Sigmoid colon (tissue), 7 donors: ENCODE results near the gene FGF8. TPM values are rescaled to one million over a fixed set of nuclear protein-coding genes. Genes with fewer than 3 reads are reported as not detected.
A peak's percentile ranks its signal among the peaks of the same experiment; 100 is the strongest.

Source experiments
- DNase-seq: peaks from one replicate; pipeline ENCODE4 v3.0.0-alpha.2; 2019
- H3K27ac ChIP-seq, 4 donors: fragments of 200-600 bp; sonication (generic); one replicate each; pipeline ENCODE4 v1.5.1; 2016 to 2019; ENCODE audit warnings: mild to moderate bottlenecking in 1 of 4
- H3K27me3 ChIP-seq, 3 donors: fragments of 200-600 bp; sonication (generic); one replicate each; pipeline ENCODE4 v1.5.1; 2019; ENCODE audit warnings: mild to moderate bottlenecking in 1 of 3
- H3K36me3 ChIP-seq, 4 donors: fragments of 200-600 bp; sonication (generic); one replicate each; pipeline ENCODE4 v1.5.1; 2016 to 2019
- H3K4me1 ChIP-seq, 4 donors: fragments of 200-600 bp; sonication (generic); one replicate each; pipeline ENCODE4 v1.5.1; 2017 to 2019
- H3K4me3 ChIP-seq, 4 donors: fragments of 200-600 bp; sonication (generic); one replicate each; pipeline ENCODE4 v1.5.1; 2017 to 2019; ENCODE audit warnings: mild to moderate bottlenecking in 2 of 4, moderate library complexity in 1 of 4
- H3K9me3 ChIP-seq, 4 donors: fragments of 200-600 bp in 3 of 4; sonication (generic) in 3 of 4; one replicate each; pipeline versions ENCODE4 v1.5.1 to v1.6.1; 2013 to 2019
- EP300 ChIP-seq, 4 donors: sonication (generic); formaldehyde crosslinking; IDR thresholded peaks; one replicate each; pipeline ENCODE4 v1.6.1; 2017; ENCODE audit warnings: antibody characterized with exemption in 4 of 4
- POLR2A ChIP-seq, 2 donors: fragments of 450-650 bp; IDR thresholded peaks; one replicate each; pipeline ENCODE4 v1.6.1; 2016; ENCODE audit warnings: antibody characterized with exemption in 2 of 2, mild to moderate bottlenecking in 2 of 2, moderate library complexity in 2 of 2
- POLR2AphosphoS5 ChIP-seq, 4 donors: sonication (generic); formaldehyde crosslinking; IDR thresholded peaks; one replicate each; pipeline ENCODE4 v1.6.1; 2017; ENCODE audit warnings: antibody characterized with exemption in 4 of 4
- WGBS, 2 donors: extraction: QIAGEN DNeasy Blood & Tissue Kit; methylation state at CpG; one replicate each; pipeline ENCODE4 v1.1.7; 2013; 5-methylcytosine and 5-hydroxymethylcytosine counted together
- intact Hi-C: fragments of 100-400 bp; cut with DNase I; formaldehyde crosslinking; loops from one replicate; pipeline ENCODE4 v1.15.1; 2023
- polyA plus RNA-seq, 3 donors: library from polyadenylated mRNA; stranded (reverse); fragments of 200-250 nt; gene quantifications; one replicate each; pipeline ENCODE4 v1.2.3, GENCODE V29; 2013
- total RNA-seq, 4 donors: library from RNA; depleted of rRNA; stranded (reverse); fragments of >200 nt; gene quantifications; one replicate each; pipeline ENCODE4 v1.1.0, GENCODE V29; 2016
- TF ChIP-seq, protein P1 (sequence below), 4 experiments: fragments of 450-650 bp in 3 of 4; fragments of 200-600 bp in 1 of 4; IDR thresholded peaks; one replicate each; pipeline ENCODE4 v1.5.1; 2016 to 2019; ENCODE audit warnings: antibody characterized with exemption in 4 of 4, mild to moderate bottlenecking in 3 of 4, moderate library complexity in 2 of 4
- donor health status: healthy with polysubstance abuse.
- donor health status: Bipolar disorder and iron deficiency.
- donor health status: healthy.

Gene FGF8
- total and polyA plus RNA-seq, 7 donors: 0.10 TPM; not detected in 6

- Histone ChIP-seq H3K4me1 (peaks cover 0 to 37% (median 28%) of the 10 kb centered on the region in 4 donors), H3K36me3 (no peaks in the 10 kb centered on the region), H3K9me3 (no peaks in the 10 kb centered on the region), H3K27me3 (peaks cover 48 to 99% (median 91%) of the 10 kb centered on the region in 3 donors), H3K27ac (no peak overlapping the region), H3K4me3 (no peak overlapping the region)
- intact Hi-C loops: no loop called here
- DNase-seq: peak; percentile 48
- TF ChIP-seq, protein P1, sequence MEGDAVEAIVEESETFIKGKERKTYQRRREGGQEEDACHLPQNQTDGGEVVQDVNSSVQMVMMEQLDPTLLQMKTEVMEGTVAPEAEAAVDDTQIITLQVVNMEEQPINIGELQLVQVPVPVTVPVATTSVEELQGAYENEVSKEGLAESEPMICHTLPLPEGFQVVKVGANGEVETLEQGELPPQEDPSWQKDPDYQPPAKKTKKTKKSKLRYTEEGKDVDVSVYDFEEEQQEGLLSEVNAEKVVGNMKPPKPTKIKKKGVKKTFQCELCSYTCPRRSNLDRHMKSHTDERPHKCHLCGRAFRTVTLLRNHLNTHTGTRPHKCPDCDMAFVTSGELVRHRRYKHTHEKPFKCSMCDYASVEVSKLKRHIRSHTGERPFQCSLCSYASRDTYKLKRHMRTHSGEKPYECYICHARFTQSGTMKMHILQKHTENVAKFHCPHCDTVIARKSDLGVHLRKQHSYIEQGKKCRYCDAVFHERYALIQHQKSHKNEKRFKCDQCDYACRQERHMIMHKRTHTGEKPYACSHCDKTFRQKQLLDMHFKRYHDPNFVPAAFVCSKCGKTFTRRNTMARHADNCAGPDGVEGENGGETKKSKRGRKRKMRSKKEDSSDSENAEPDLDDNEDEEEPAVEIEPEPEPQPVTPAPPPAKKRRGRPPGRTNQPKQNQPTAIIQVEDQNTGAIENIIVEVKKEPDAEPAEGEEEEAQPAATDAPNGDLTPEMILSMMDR (IDR thresholded peaks at IDR 0.05): no peak
- no peak for TF ChIP-seq POLR2A (IDR thresholded peaks at IDR 0.05)
- TF ChIP-seq EP300 (IDR thresholded peaks at IDR 0.05): no peak
- TF ChIP-seq POLR2AphosphoS5 (IDR thresholded peaks at IDR 0.05): no peak
- 15% methylated on average over 13 of the region's 13 CpGs for WGBS, 2 donors
These were observed 1.9 kb downstream of the FGF8 start for GRCh38 chr10:101773923-101774588.

- H3K27ac ChIP-seq: no peak overlapping the region
- peaks cover 0 to 29% (median 22%) of the 10 kb centered on the region in 4 donors for H3K4me1 ChIP-seq
- intact Hi-C loops: no loop called here
- H3K27me3 ChIP-seq: peaks cover 46 to 99% (median 85%) of the 10 kb centered on the region in 3 donors
- H3K36me3 ChIP-seq: no peaks in the 10 kb centered on the region
- no peak for TF ChIP-seq POLR2A (IDR thresholded peaks at IDR 0.05)
- TF ChIP-seq EP300 (IDR thresholded peaks at IDR 0.05): no peak
- TF ChIP-seq POLR2AphosphoS5 (IDR thresholded peaks at IDR 0.05): no peak
- 24 to 36% methylated on average over 21 of the region's 21 CpGs for WGBS, 2 donors
- no peaks in the 10 kb centered on the region for H3K9me3 ChIP-seq
- DNase-seq: peak; percentile 43
- no peak overlapping the region for H3K4me3 ChIP-seq
These were observed 2.8 kb downstream of the FGF8 start for GRCh38 chr10:101772895-101773761.

DNA sequence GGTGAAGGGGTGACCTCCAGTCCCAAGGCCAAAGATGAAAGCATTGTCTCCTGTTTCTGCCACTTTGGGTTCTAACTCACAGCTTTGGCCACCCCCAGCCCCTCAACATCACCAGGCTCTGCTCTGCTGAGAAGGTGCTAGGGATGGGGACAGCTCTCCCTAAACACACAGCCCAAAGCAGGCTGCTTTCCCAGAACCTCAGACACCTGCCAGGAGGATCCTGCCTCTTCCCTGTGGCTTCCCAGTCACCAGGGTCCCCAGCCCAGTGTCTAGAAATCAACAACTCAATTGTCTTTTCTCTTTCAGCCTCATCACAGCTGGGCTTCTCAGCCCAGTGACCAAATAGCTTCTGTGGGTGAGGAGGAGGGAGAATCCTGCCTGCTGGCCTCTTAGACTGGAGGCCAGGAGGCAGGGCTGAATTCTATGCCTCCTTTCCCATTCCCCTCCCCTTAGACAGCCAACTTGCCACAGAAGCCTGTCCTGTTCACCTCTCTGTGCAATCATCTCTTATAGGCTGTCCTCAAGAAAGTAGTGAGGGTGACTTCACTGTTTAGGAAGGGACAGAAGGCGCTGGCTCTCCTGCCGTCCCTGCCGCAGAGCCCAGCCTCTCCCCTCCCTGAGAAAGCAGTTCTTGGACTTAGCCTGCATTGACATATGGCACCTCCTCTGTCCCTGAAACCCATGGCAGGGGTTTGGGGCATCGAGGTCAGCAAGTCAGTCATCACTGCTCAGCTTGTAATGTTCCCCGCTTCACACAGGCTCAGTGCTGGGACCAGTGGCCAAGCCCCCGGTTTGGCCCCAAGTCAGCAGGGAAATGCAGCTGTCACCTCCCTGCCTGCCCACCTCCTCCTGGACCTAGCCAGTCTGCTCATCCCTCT is 3.7 kb downstream of the FGF8 start:
- 77% methylated on average over 6 of the region's 6 CpGs for WGBS, 2 donors
- peaks cover 0 to 29% (median 22%) of the 10 kb centered on the region in 4 donors for H3K4me1 ChIP-seq
- intact Hi-C loops: no loop called here

GRCh38 chr10:101771380-101771779 is 4.5 kb downstream of the FGF8 start:
- peak; percentile 42 for DNase-seq
- no peak overlapping the region for H3K27ac ChIP-seq
- peaks cover 36 to 89% (median 70%) of the 10 kb centered on the region in 3 donors for H3K27me3 ChIP-seq
- H3K9me3 ChIP-seq: no peaks in the 10 kb centered on the region
- H3K36me3 ChIP-seq: no peaks in the 10 kb centered on the region
- 84 to 91% methylated on average over 10 of the region's 10 CpGs for WGBS, 2 donors
- peaks cover 0 to 26% (median 21%) of the 10 kb centered on the region in 4 donors for H3K4me1 ChIP-seq
- intact Hi-C loops: no loop called here
- TF ChIP-seq EP300 (IDR thresholded peaks at IDR 0.05): no peak
- TF ChIP-seq POLR2A (IDR thresholded peaks at IDR 0.05): no peak
- TF ChIP-seq, protein P1 (IDR thresholded peaks at IDR 0.05): no peak
- no peak for TF ChIP-seq POLR2AphosphoS5 (IDR thresholded peaks at IDR 0.05)
- no peak overlapping the region for H3K4me3 ChIP-seq

More for the DNA sequence above, 3.7 kb downstream of the FGF8 start:
- no peak overlapping the region for H3K27ac ChIP-seq
- no peaks in the 10 kb centered on the region for H3K36me3 ChIP-seq
- H3K9me3 ChIP-seq: no peaks in the 10 kb centered on the region
- TF ChIP-seq, protein P1 (IDR thresholded peaks at IDR 0.05): no peak
- TF ChIP-seq POLR2AphosphoS5 (IDR thresholded peaks at IDR 0.05): no peak
- TF ChIP-seq POLR2A (IDR thresholded peaks at IDR 0.05): no peak
- TF ChIP-seq EP300 (IDR thresholded peaks at IDR 0.05): no peak
- H3K27me3 ChIP-seq: peaks cover 43 to 98% (median 78%) of the 10 kb centered on the region in 3 donors
- H3K4me3 ChIP-seq: no peak overlapping the region
- DNase-seq: peak; percentile 33
